Astrocyte (in vitro differentiated cells and primary cell): ENCODE measurements around the gene CIPC. TPM values are rescaled to one million over a fixed set of nuclear protein-coding genes. Genes with fewer than 3 reads are reported as not detected.
A peak's percentile ranks its signal among the peaks of the same experiment; 100 is the strongest.

Experiments used
- DNase-seq: peaks from one replicate; pipeline ENCODE4 v3.0.0-alpha.2; 2010; ENCODE audit warnings: low read depth
- FAIRE-seq: peaks from 2 replicates; lab custom pipeline; 2011; peaks lifted over from hg19 to GRCh38; lab: Jason Lieb, UNC
- H2AFZ ChIP-seq: 2 replicates; pipeline ENCODE4 v1.6.0; 2012; ENCODE audit warnings: low read depth, low read length, inconsistent platforms
- H3K27ac ChIP-seq: 2 replicates; pipeline ENCODE4 v1.5.1; 2011; ENCODE audit warnings: low read depth, low read length, inconsistent platforms
- H3K27me3 ChIP-seq: 2 replicates; pipeline ENCODE4 v1.6.0; 2011; ENCODE audit warnings: low read length, inconsistent platforms; ENCODE audit not compliant: insufficient read depth
- H3K36me3 ChIP-seq: 2 replicates; pipeline ENCODE4 v1.5.1; 2011; ENCODE audit warnings: low read length, inconsistent platforms; ENCODE audit not compliant: insufficient read depth
- H3K4me1 ChIP-seq: 2 replicates; pipeline ENCODE4 v1.5.1; 2011; ENCODE audit warnings: low read length, inconsistent platforms; ENCODE audit not compliant: insufficient read depth
- H3K4me2 ChIP-seq: 2 replicates; pipeline ENCODE4 v1.6.0; 2012; ENCODE audit warnings: low read length, inconsistent platforms
- H3K4me3 ChIP-seq: 2 replicates; pipeline ENCODE4 v1.5.1; 2011; ENCODE audit warnings: low read depth, mild to moderate bottlenecking, low read length, inconsistent platforms; ENCODE audit not compliant: insufficient read depth
- H3K79me2 ChIP-seq: 2 replicates; pipeline ENCODE4 v1.6.0; 2012; ENCODE audit warnings: mild to moderate bottlenecking, low read length, inconsistent platforms; ENCODE audit not compliant: insufficient read depth
- H3K9ac ChIP-seq: 2 replicates; pipeline ENCODE4 v1.6.0; 2012; ENCODE audit warnings: mild to moderate bottlenecking, low read length, inconsistent platforms
- H3K9me3 ChIP-seq: 2 replicates; pipeline ENCODE4 v1.5.1; 2012; ENCODE audit warnings: low read depth, mild to moderate bottlenecking, low read length, inconsistent platforms; ENCODE audit not compliant: insufficient read depth
- H4K20me1 ChIP-seq: 2 replicates; pipeline ENCODE4 v1.6.0; 2012; ENCODE audit warnings: low read length, inconsistent platforms; ENCODE audit not compliant: insufficient read depth
- H3K27ac Mint-ChIP-seq: one replicate; pipeline ENCODE4 v1.8.0; 2021; ENCODE audit warnings: mild to moderate bottlenecking, mixed read lengths; ENCODE audit not compliant: unreplicated experiment
- H3K27me3 Mint-ChIP-seq: one replicate; pipeline ENCODE4 v1.8.0; 2021; ENCODE audit warnings: low read depth, mixed read lengths; ENCODE audit not compliant: unreplicated experiment
- H3K36me3 Mint-ChIP-seq: one replicate; pipeline ENCODE4 v1.8.0; 2021; ENCODE audit warnings: low read depth, mixed read lengths; ENCODE audit not compliant: unreplicated experiment
- H3K4me1 Mint-ChIP-seq: one replicate; pipeline ENCODE4 v1.8.0; 2021; ENCODE audit warnings: low read depth, mixed read lengths; ENCODE audit not compliant: unreplicated experiment
- H3K4me3 Mint-ChIP-seq: one replicate; pipeline ENCODE4 v1.8.0; 2021; ENCODE audit warnings: mild to moderate bottlenecking, moderate library complexity, mixed read lengths; ENCODE audit not compliant: unreplicated experiment
- H3K9me3 Mint-ChIP-seq: one replicate; pipeline ENCODE4 v1.8.0; 2021; ENCODE audit warnings: mild to moderate bottlenecking, mixed read lengths; ENCODE audit not compliant: unreplicated experiment
- CTCF ChIP-seq: IDR thresholded peaks from 2 replicates; pipeline ENCODE4 v1.5.1; 2011; ENCODE audit warnings: low read depth, mild to moderate bottlenecking, inconsistent platforms, low read length, moderate library complexity; ENCODE audit not compliant: insufficient read depth
- EZH2 ChIP-seq: IDR thresholded peaks from 2 replicates; pipeline ENCODE4 v1.6.1; 2012; ENCODE audit warnings: mild to moderate bottlenecking, low read length, inconsistent platforms; ENCODE audit not compliant: insufficient read depth
- total RNA-seq: library from RNA; stranded (reverse); gene quantifications from 2 replicates; pipeline ENCODE4 v1.2.1, GENCODE V29; 2021

Gene CIPC
- total RNA-seq, 1 donor from 2014 or later, result 20.2 TPM

- Mint-ChIP-seq H3K9me3 (peaks cover 4% of the 10 kb centered on the region), H3K4me1 (peaks cover 9% of the 10 kb centered on the region), H3K4me3 (no peak overlapping the region), H3K27me3 (peaks cover 43% of the 10 kb centered on the region), H3K27ac (no peak overlapping the region), H3K36me3 (peaks cover 17% of the 10 kb centered on the region)
- TF ChIP-seq EZH2 (no peak), CTCF (no peak)
- H3K9me3 ChIP-seq, result no peaks in the 10 kb centered on the region
- H3K4me3 ChIP-seq, result peak overlapping the region; percentile 47
- no peaks in the 10 kb centered on the region for H3K36me3 ChIP-seq
- H3K27ac ChIP-seq, result no peak overlapping the region
- H3K4me1 ChIP-seq, result peaks cover 10% of the 10 kb centered on the region
- H2AFZ ChIP-seq, result no peak overlapping the region
- no peaks in the 10 kb centered on the region for H3K79me2 ChIP-seq
- peak overlapping the region; percentile 91 for H3K4me2 ChIP-seq
- no peak overlapping the region for H3K9ac ChIP-seq
- peaks cover 22% of the 10 kb centered on the region for H3K27me3 ChIP-seq
- no peak for FAIRE-seq
- DNase-seq, result no peak
- peaks cover 6% of the 10 kb centered on the region for H4K20me1 ChIP-seq
Measured at GRCh38 chr14:77125281-77125801, 27.3 kb downstream of the CIPC start.

GRCh38 chr14:77125823-77126325 is 27.8 kb downstream of the CIPC start:
- Histone ChIP-seq H3K4me2 (no peak overlapping the region), H3K9ac (no peak overlapping the region), H4K20me1 (peaks cover 6% of the 10 kb centered on the region), H3K4me1 (peaks cover 10% of the 10 kb centered on the region), H3K4me3 (no peak overlapping the region), H3K79me2 (no peaks in the 10 kb centered on the region), H3K9me3 (no peaks in the 10 kb centered on the region), H3K36me3 (no peaks in the 10 kb centered on the region), H3K27me3 (peaks cover 22% of the 10 kb centered on the region), H3K27ac (no peak overlapping the region), H2AFZ (no peak overlapping the region)
- TF ChIP-seq EZH2, result no peak
- TF ChIP-seq CTCF, result no peak
- Mint-ChIP-seq H3K9me3 (peaks cover 4% of the 10 kb centered on the region), H3K4me3 (no peak overlapping the region), H3K27me3 (peaks cover 43% of the 10 kb centered on the region), H3K4me1 (peaks cover 9% of the 10 kb centered on the region), H3K27ac (no peak overlapping the region), H3K36me3 (peaks cover 13% of the 10 kb centered on the region)
- DNase-seq (no peak), FAIRE-seq (no peak)

GRCh38 chr14:77126461-77126990 is 28.5 kb downstream of the CIPC start:
- H4K20me1 ChIP-seq, result peaks cover 6% of the 10 kb centered on the region
- DNase-seq (no peak), FAIRE-seq (no peak)
- no peak overlapping the region for H3K4me3 ChIP-seq
- no peak overlapping the region for H3K4me2 ChIP-seq
- H3K36me3 ChIP-seq, result no peaks in the 10 kb centered on the region
- H3K79me2 ChIP-seq, result no peaks in the 10 kb centered on the region
- peaks cover 10% of the 10 kb centered on the region for H3K4me1 ChIP-seq
- peaks cover 22% of the 10 kb centered on the region for H3K27me3 ChIP-seq
- Mint-ChIP-seq H3K4me1 (peaks cover 9% of the 10 kb centered on the region), H3K9me3 (peaks cover 4% of the 10 kb centered on the region), H3K36me3 (peaks cover 10% of the 10 kb centered on the region), H3K4me3 (no peak overlapping the region), H3K27me3 (peaks cover 43% of the 10 kb centered on the region), H3K27ac (no peak overlapping the region)
- TF ChIP-seq CTCF (no peak), EZH2 (no peak)
- no peak overlapping the region for H3K9ac ChIP-seq
- H3K9me3 ChIP-seq, result no peaks in the 10 kb centered on the region
- H2AFZ ChIP-seq, result no peak overlapping the region
- no peak overlapping the region for H3K27ac ChIP-seq
